Loucy (cell line): Measurements from ENCODE around the gene KLHL17.

ENCODE experiments used
- H2AFZ ChIP-seq: fragments of 200-600 bp; sonication (generic); 2 replicates; pipeline ENCODE4 v1.6.0; 2016; ENCODE audit warnings: antibody characterized with exemption, mild to moderate bottlenecking, low read length, moderate library complexity
- H3F3A ChIP-seq: fragments of 200-600 bp; 2 replicates; pipeline ENCODE4 v1.6.0; 2016; ENCODE audit warnings: antibody characterized with exemption, low read depth, mild to moderate bottlenecking
- H3K27me3 ChIP-seq: fragments of 200-600 bp; sonication (generic); 2 replicates; pipeline ENCODE4 v1.6.1; 2014; ENCODE audit warnings: low read length, mild to moderate bottlenecking; ENCODE audit not compliant: insufficient read depth, poor library complexity, severe bottlenecking
- H3K36me3 ChIP-seq: fragments of 200-600 bp; sonication (generic); 2 replicates; pipeline ENCODE4 v1.6.1; 2016; ENCODE audit warnings: low read length; ENCODE audit not compliant: insufficient read depth
- H3K4me1 ChIP-seq: fragments of 200-600 bp; sonication (generic); 2 replicates; pipeline ENCODE4 v1.5.1; 2014; ENCODE audit warnings: low read length, mild to moderate bottlenecking; ENCODE audit not compliant: insufficient read depth, poor library complexity, severe bottlenecking
- H3K4me2 ChIP-seq: fragments of 200-600 bp; sonication (generic); 2 replicates; pipeline ENCODE4 v1.6.0; 2014; ENCODE audit warnings: antibody characterized with exemption, low read length, low read depth, mild to moderate bottlenecking; ENCODE audit not compliant: poor library complexity, severe bottlenecking
- H3K4me3 ChIP-seq: fragments of 200-600 bp; sonication (generic); 2 replicates; pipeline ENCODE4 v1.5.1; 2014; ENCODE audit warnings: low read length, mild to moderate bottlenecking, mixed read lengths; ENCODE audit not compliant: poor library complexity, severe bottlenecking
- H3K79me2 ChIP-seq: fragments of 200-600 bp; sonication (generic); 2 replicates; pipeline ENCODE4 v1.6.1; 2014; ENCODE audit warnings: low read length; ENCODE audit not compliant: insufficient read depth
- H3K9ac ChIP-seq: fragments of 200-600 bp; sonication (generic); 2 replicates; pipeline ENCODE4 v1.6.0; 2014; ENCODE audit warnings: mild to moderate bottlenecking, low read depth, low read length, moderate library complexity; ENCODE audit not compliant: poor library complexity, severe bottlenecking
- H3K9me2 ChIP-seq: fragments of 200-600 bp; sonication (generic); replicated peaks from 2 replicates; pipeline ENCODE4 v1.6.1; 2016; ENCODE audit warnings: low read depth, low read length, mixed read lengths
- H3K9me3 ChIP-seq: fragments of 200-600 bp; sonication (generic); 2 replicates; pipeline ENCODE4 v1.6.1; 2014; ENCODE audit warnings: mild to moderate bottlenecking, antibody characterized with exemption, low read length, low read depth; ENCODE audit not compliant: insufficient read depth
- H4K20me1 ChIP-seq: fragments of 200-600 bp; sonication (generic); 2 replicates; pipeline ENCODE4 v1.6.0; 2014; ENCODE audit warnings: antibody characterized with exemption, low read length, mild to moderate bottlenecking; ENCODE audit not compliant: insufficient read depth, poor library complexity, severe bottlenecking
- CTCF ChIP-seq: fragments of 200-600 bp; sonication (generic); conservative IDR thresholded peaks from 2 replicates; pipeline ENCODE4 v1.5.1; 2014; ENCODE audit warnings: mild to moderate bottlenecking, antibody characterized with exemption, low read length
- EZH2phosphoT487 ChIP-seq: fragments of 200-600 bp; IDR thresholded peaks from 2 replicates; pipeline ENCODE4 v1.6.1; 2018; ENCODE audit warnings: antibody characterized with exemption, mild to moderate bottlenecking, moderate library complexity, borderline replicate concordance

Gene KLHL17

GRCh38 chr1:918843-919242 is 41.5 kb upstream of the KLHL17 start:
- H3K27me3 ChIP-seq, result no peaks in the 10 kb centered on the region
- no peaks in the 10 kb centered on the region for H4K20me1 ChIP-seq
- H2AFZ ChIP-seq, result no peak overlapping the region

GRCh38 chr1:919271-919872 is 41.0 kb upstream of the KLHL17 start:
- Histone ChIP-seq H3K79me2 (no peaks in the 10 kb centered on the region), H3K4me2 (no peak overlapping the region), H3K4me1 (peaks cover 36% of the 10 kb centered on the region), H2AFZ (no peak overlapping the region), H3F3A (no peaks in the 10 kb centered on the region), H3K9me3 (no peaks in the 10 kb centered on the region), H3K9me2 (no peaks in the 10 kb centered on the region), H3K9ac (no peak overlapping the region), H3K36me3 (no peaks in the 10 kb centered on the region), H3K4me3 (no peak overlapping the region), H4K20me1 (no peaks in the 10 kb centered on the region), H3K27me3 (no peaks in the 10 kb centered on the region)
- TF ChIP-seq CTCF (peak; percentile 31), EZH2phosphoT487 (no peak)

More at GRCh38 chr1:918843-919242, 41.5 kb upstream of the KLHL17 start:
- Histone ChIP-seq H3F3A (no peaks in the 10 kb centered on the region), H3K79me2 (no peaks in the 10 kb centered on the region), H3K9me3 (no peaks in the 10 kb centered on the region), H3K9ac (no peak overlapping the region), H3K4me3 (no peak overlapping the region), H3K9me2 (no peaks in the 10 kb centered on the region), H3K36me3 (no peaks in the 10 kb centered on the region), H3K4me2 (no peak overlapping the region), H3K4me1 (peaks cover 36% of the 10 kb centered on the region)
- TF ChIP-seq EZH2phosphoT487 (no peak), CTCF (no peak)

- Histone ChIP-seq H3K79me2 (no peaks in the 10 kb centered on the region), H3K4me2 (peak overlapping the region; percentile 92), H3K9me2 (no peaks in the 10 kb centered on the region), H3K4me1 (peaks cover 36% of the 10 kb centered on the region), H4K20me1 (no peaks in the 10 kb centered on the region), H3F3A (no peaks in the 10 kb centered on the region), H2AFZ (no peak overlapping the region), H3K9me3 (no peaks in the 10 kb centered on the region), H3K27me3 (no peaks in the 10 kb centered on the region), H3K36me3 (no peaks in the 10 kb centered on the region), H3K4me3 (no peak overlapping the region), H3K9ac (no peak overlapping the region)
- TF ChIP-seq CTCF (no peak), EZH2phosphoT487 (no peak)
Observed at GRCh38 chr1:920010-920409, 40.4 kb upstream of the KLHL17 start.
